SK-N-SH (cell line): Measurements from ENCODE around the gene CPNE2.

ENCODE experiments used
- CHD2 ChIP-seq: fragments of 150-350 bp; IDR thresholded peaks from 2 replicates; pipeline ENCODE4 v1.6.1; 2018; ENCODE audit warnings: low read length; ENCODE audit not compliant: partially characterized antibody
- EP300 ChIP-seq, 2 experiments: IDR thresholded peaks; 2 replicates each; pipeline versions ENCODE4 v1.4.0 to v1.6.1; 2012; ENCODE audit warnings: borderline replicate concordance in 1 of 2, low read depth in 1 of 2, low read length in 1 of 2
- GABPA ChIP-seq: IDR thresholded peaks from 2 replicates; pipeline ENCODE4 v1.4.0; 2012; ENCODE audit warnings: low read depth, mild to moderate bottlenecking
- POLR2AphosphoS5 ChIP-seq: IDR thresholded peaks from 2 replicates; pipeline ENCODE4 v1.6.1; 2012; ENCODE audit warnings: low read depth, low read length
- RFX5 ChIP-seq: IDR thresholded peaks from 2 replicates; pipeline ENCODE4 v1.6.1; 2012; ENCODE audit warnings: mild to moderate bottlenecking, improper control_type of control experiment, low read length
- RXRA ChIP-seq: IDR thresholded peaks from 2 replicates; pipeline ENCODE4 v1.4.0; 2012; ENCODE audit warnings: low read depth, mild to moderate bottlenecking, borderline replicate concordance
- TF ChIP-seq, protein P1 (sequence below): fragments of 200-600 bp; sonication (generic); IDR thresholded peaks from 2 replicates; pipeline ENCODE4 v1.6.1; 2017; ENCODE audit warnings: antibody characterized with exemption, mild to moderate bottlenecking, moderate library complexity
- TF ChIP-seq, protein P2 (sequence below): IDR thresholded peaks from 2 replicates; pipeline ENCODE4 v1.6.1; 2012; ENCODE audit warnings: mild to moderate bottlenecking, low read depth, low read length, moderate library complexity
- TF ChIP-seq, protein P3 (sequence below): IDR thresholded peaks from 2 replicates; pipeline ENCODE4 v1.4.0; 2012; ENCODE audit warnings: low read depth

DNA sequence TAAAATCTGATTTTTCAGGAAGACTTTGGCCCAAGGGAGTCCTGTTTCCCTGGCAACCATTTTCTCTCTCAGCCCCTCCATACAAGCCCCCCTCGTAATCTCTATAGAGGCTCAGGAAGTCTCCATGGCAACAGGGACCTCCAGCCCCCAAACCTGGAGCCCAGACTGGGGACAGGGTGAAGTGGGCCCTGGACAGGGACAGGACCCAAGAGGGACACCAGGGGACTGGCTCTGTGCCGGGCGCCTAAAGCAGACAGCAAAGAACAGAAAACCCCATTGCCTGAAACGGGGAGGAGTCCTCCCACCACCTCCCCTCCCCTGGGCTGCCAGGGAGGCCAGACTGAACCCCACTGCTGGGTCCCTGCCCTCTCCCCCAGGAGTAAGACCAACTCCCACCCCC is 40.6 kb downstream of the CPNE2 start:
- TF ChIP-seq, protein P1, sequence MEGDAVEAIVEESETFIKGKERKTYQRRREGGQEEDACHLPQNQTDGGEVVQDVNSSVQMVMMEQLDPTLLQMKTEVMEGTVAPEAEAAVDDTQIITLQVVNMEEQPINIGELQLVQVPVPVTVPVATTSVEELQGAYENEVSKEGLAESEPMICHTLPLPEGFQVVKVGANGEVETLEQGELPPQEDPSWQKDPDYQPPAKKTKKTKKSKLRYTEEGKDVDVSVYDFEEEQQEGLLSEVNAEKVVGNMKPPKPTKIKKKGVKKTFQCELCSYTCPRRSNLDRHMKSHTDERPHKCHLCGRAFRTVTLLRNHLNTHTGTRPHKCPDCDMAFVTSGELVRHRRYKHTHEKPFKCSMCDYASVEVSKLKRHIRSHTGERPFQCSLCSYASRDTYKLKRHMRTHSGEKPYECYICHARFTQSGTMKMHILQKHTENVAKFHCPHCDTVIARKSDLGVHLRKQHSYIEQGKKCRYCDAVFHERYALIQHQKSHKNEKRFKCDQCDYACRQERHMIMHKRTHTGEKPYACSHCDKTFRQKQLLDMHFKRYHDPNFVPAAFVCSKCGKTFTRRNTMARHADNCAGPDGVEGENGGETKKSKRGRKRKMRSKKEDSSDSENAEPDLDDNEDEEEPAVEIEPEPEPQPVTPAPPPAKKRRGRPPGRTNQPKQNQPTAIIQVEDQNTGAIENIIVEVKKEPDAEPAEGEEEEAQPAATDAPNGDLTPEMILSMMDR, result no peak
- no peak for TF ChIP-seq RXRA
- no peak for TF ChIP-seq GABPA
- no peak for TF ChIP-seq POLR2AphosphoS5
- TF ChIP-seq, protein P2, sequence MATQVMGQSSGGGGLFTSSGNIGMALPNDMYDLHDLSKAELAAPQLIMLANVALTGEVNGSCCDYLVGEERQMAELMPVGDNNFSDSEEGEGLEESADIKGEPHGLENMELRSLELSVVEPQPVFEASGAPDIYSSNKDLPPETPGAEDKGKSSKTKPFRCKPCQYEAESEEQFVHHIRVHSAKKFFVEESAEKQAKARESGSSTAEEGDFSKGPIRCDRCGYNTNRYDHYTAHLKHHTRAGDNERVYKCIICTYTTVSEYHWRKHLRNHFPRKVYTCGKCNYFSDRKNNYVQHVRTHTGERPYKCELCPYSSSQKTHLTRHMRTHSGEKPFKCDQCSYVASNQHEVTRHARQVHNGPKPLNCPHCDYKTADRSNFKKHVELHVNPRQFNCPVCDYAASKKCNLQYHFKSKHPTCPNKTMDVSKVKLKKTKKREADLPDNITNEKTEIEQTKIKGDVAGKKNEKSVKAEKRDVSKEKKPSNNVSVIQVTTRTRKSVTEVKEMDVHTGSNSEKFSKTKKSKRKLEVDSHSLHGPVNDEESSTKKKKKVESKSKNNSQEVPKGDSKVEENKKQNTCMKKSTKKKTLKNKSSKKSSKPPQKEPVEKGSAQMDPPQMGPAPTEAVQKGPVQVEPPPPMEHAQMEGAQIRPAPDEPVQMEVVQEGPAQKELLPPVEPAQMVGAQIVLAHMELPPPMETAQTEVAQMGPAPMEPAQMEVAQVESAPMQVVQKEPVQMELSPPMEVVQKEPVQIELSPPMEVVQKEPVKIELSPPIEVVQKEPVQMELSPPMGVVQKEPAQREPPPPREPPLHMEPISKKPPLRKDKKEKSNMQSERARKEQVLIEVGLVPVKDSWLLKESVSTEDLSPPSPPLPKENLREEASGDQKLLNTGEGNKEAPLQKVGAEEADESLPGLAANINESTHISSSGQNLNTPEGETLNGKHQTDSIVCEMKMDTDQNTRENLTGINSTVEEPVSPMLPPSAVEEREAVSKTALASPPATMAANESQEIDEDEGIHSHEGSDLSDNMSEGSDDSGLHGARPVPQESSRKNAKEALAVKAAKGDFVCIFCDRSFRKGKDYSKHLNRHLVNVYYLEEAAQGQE, result no peak
- TF ChIP-seq CHD2, result no peak
- no peak for TF ChIP-seq EP300 (IDR thresholded peaks at IDR 0.05; ENCODE audit: borderline replicate concordance in 1 of 2, low read depth in 1 of 2, low read length in 1 of 2)
- no peak for TF ChIP-seq RFX5
- TF ChIP-seq, protein P3, sequence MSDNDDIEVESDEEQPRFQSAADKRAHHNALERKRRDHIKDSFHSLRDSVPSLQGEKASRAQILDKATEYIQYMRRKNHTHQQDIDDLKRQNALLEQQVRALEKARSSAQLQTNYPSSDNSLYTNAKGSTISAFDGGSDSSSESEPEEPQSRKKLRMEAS, result no peak
